ENCODE measurements around the gene ZFPL1.

GRCh38 chr11:65124480-65125196 lies 40.6 kb downstream of the ZFPL1 start:
- TF ChIP-seq CTCF (IDR thresholded peaks at IDR 0.05) (no peak), POLR2AphosphoS5 (IDR thresholded peaks at IDR 0.05) (no peak)
